ENCODE measurements around the gene SMARCA2.

The SMARCA2 gene

GRCh38 chr9:2208465-2208864 lies 193.3 kb downstream of the SMARCA2 start:
- TF ChIP-seq CREB1 (IDR thresholded peaks at IDR 0.05; ENCODE audit: low read depth) (no peak), NFIC (IDR thresholded peaks at IDR 0.05) (no peak), MAX (IDR thresholded peaks at IDR 0.05) (no peak), CEBPB (IDR thresholded peaks at IDR 0.05) (no peak), TEAD4 (IDR thresholded peaks at IDR 0.05) (no peak), TAF1 (IDR thresholded peaks at IDR 0.05; ENCODE audit: low read depth) (no peak), USF1 (IDR thresholded peaks at IDR 0.05) (no peak), REST (IDR thresholded peaks at IDR 0.05; ENCODE audit: low read depth) (no peak), EP300 (IDR thresholded peaks at IDR 0.05; ENCODE audit: borderline replicate concordance) (no peak)

GRCh38 chr9:2208991-2209390 lies 193.8 kb downstream of the SMARCA2 start:
- TF ChIP-seq MAX (IDR thresholded peaks at IDR 0.05) (no peak), TEAD4 (IDR thresholded peaks at IDR 0.05) (no peak), CEBPB (IDR thresholded peaks at IDR 0.05) (no peak), USF1 (IDR thresholded peaks at IDR 0.05) (no peak)

GRCh38 chr9:2209400-2209799 lies 194.3 kb downstream of the SMARCA2 start:
- no peak for TF ChIP-seq NFIC (IDR thresholded peaks at IDR 0.05)
- TF ChIP-seq FOXM1 (IDR thresholded peaks at IDR 0.05; ENCODE audit: borderline replicate concordance, low read depth), result no peak
- TF ChIP-seq TAF1 (IDR thresholded peaks at IDR 0.05; ENCODE audit: low read depth), result no peak
- TF ChIP-seq EP300 (IDR thresholded peaks at IDR 0.05; ENCODE audit: borderline replicate concordance), result no peak
- TF ChIP-seq MAX (IDR thresholded peaks at IDR 0.05), result no peak

GRCh38 chr9:2210201-2210600 lies 195.1 kb downstream of the SMARCA2 start:
- TF ChIP-seq RAD21 (IDR thresholded peaks at IDR 0.05; ENCODE audit: low read depth), result no peak
- no peak for TF ChIP-seq EGR1 (IDR thresholded peaks at IDR 0.05)
- no peak for TF ChIP-seq EP300 (IDR thresholded peaks at IDR 0.05; ENCODE audit: borderline replicate concordance)
- TF ChIP-seq TAF1 (IDR thresholded peaks at IDR 0.05; ENCODE audit: low read depth), result no peak
- TF ChIP-seq MAX (IDR thresholded peaks at IDR 0.05), result no peak
- TF ChIP-seq TEAD4 (IDR thresholded peaks at IDR 0.05), result no peak
- no peak for TF ChIP-seq CREB1 (IDR thresholded peaks at IDR 0.05; ENCODE audit: low read depth)
- no peak for TF ChIP-seq YY1 (IDR thresholded peaks at IDR 0.05; ENCODE audit: low read depth)
- TF ChIP-seq FOXM1 (IDR thresholded peaks at IDR 0.05; ENCODE audit: borderline replicate concordance, low read depth), result no peak
- no peak for TF ChIP-seq REST (IDR thresholded peaks at IDR 0.05; ENCODE audit: low read depth)
- no peak for TF ChIP-seq USF1 (IDR thresholded peaks at IDR 0.05)
- no peak for TF ChIP-seq ZBTB7A (IDR thresholded peaks at IDR 0.05; ENCODE audit: low read depth)
- no peak for TF ChIP-seq NFIC (IDR thresholded peaks at IDR 0.05)
- no peak for TF ChIP-seq CEBPB (IDR thresholded peaks at IDR 0.05)
- TF ChIP-seq TCF12 (IDR thresholded peaks at IDR 0.05; ENCODE audit: low read depth), result no peak

- TF ChIP-seq EGR1 (IDR thresholded peaks at IDR 0.05) (no peak), CREB1 (IDR thresholded peaks at IDR 0.05; ENCODE audit: low read depth) (no peak), TCF12 (IDR thresholded peaks at IDR 0.05; ENCODE audit: low read depth) (no peak), YY1 (IDR thresholded peaks at IDR 0.05; ENCODE audit: low read depth) (no peak), MAX (IDR thresholded peaks at IDR 0.05) (no peak), FOXM1 (IDR thresholded peaks at IDR 0.05; ENCODE audit: borderline replicate concordance, low read depth) (no peak), TAF1 (IDR thresholded peaks at IDR 0.05; ENCODE audit: low read depth) (no peak), EP300 (IDR thresholded peaks at IDR 0.05; ENCODE audit: borderline replicate concordance) (no peak), ZBTB7A (IDR thresholded peaks at IDR 0.05; ENCODE audit: low read depth) (no peak), NFIC (IDR thresholded peaks at IDR 0.05) (no peak), CEBPB (IDR thresholded peaks at IDR 0.05) (no peak), TEAD4 (IDR thresholded peaks at IDR 0.05) (no peak), REST (IDR thresholded peaks at IDR 0.05; ENCODE audit: low read depth) (no peak), USF1 (IDR thresholded peaks at IDR 0.05) (no peak), RAD21 (IDR thresholded peaks at IDR 0.05; ENCODE audit: low read depth) (no peak)
These were observed 198.8 kb downstream of the SMARCA2 start for GRCh38 chr9:2213830-2214468.

Data from Ishikawa (cell line).